DOHH2 (cell line): ENCODE measurements around the gene VPS54.

ENCODE experiments used
- EZH2phosphoT487 ChIP-seq: fragments of 200-600 bp; sonication (generic); IDR thresholded peaks from 2 replicates; pipeline ENCODE4 v1.6.1; 2017; ENCODE audit warnings: borderline replicate concordance, mild to moderate bottlenecking, antibody characterized with exemption, low read length, moderate library complexity, mixed read lengths
- TF ChIP-seq, protein P1 (sequence below): fragments of 200-600 bp; sonication (generic); IDR thresholded peaks from one replicate; pipeline ENCODE4 v1.5.1; 2014; ENCODE audit warnings: antibody characterized with exemption, mild to moderate bottlenecking, low read depth, low read length; ENCODE audit not compliant: poor library complexity, severe bottlenecking

DNA sequence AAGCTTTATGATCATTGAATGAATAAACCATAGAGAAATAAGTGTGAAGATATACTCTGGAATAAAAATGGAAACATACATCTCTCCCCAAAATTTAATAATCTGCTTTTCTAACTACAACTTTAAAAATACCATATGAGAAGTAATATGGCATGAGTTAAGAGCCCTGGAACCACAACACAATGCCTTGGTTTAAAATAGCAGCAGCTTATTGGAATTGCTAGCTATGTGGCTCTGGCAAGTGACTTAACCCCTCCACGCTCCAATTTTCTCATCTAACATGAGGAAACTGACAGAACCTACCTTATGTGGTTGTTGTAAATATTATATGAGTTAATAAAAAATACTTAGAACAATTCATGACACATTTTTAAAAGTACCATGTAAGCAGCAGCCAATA is 76.4 kb downstream of the VPS54 start:
- TF ChIP-seq, protein P1, sequence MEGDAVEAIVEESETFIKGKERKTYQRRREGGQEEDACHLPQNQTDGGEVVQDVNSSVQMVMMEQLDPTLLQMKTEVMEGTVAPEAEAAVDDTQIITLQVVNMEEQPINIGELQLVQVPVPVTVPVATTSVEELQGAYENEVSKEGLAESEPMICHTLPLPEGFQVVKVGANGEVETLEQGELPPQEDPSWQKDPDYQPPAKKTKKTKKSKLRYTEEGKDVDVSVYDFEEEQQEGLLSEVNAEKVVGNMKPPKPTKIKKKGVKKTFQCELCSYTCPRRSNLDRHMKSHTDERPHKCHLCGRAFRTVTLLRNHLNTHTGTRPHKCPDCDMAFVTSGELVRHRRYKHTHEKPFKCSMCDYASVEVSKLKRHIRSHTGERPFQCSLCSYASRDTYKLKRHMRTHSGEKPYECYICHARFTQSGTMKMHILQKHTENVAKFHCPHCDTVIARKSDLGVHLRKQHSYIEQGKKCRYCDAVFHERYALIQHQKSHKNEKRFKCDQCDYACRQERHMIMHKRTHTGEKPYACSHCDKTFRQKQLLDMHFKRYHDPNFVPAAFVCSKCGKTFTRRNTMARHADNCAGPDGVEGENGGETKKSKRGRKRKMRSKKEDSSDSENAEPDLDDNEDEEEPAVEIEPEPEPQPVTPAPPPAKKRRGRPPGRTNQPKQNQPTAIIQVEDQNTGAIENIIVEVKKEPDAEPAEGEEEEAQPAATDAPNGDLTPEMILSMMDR: no peak
- no peak for TF ChIP-seq EZH2phosphoT487
